Fibroblast of skin of left biceps (primary cell): ENCODE results near the gene TIMP2.
"Not testable (repeated sequence)": the region's sequence is repeated elsewhere in the genome, so short reads cannot be mapped to it uniquely, and the experiment has no call there.

Experiments
- DNase-seq, 2 experiments: peaks; one replicate each; pipeline ENCODE4 v3.0.0-alpha.2; 2013; ENCODE audit warnings: low read depth in 2 of 2

TIMP2 gene

GRCh38 chr17:78956254-78956653 is 31.1 kb upstream of the TIMP2 start:
- DNase-seq: no peak

GRCh38 chr17:78954684-78955083 is 29.5 kb upstream of the TIMP2 start:
- no peak for DNase-seq

- no peak for DNase-seq
These were observed 28.5 kb upstream of the TIMP2 start for GRCh38 chr17:78953356-78954350.

GRCh38 chr17:78952706-78953105 is 27.5 kb upstream of the TIMP2 start:
- no peak for DNase-seq

- no peak for DNase-seq
These were observed 26.9 kb upstream of the TIMP2 start for GRCh38 chr17:78951967-78952551.

GRCh38 chr17:78950870-78951269 is 25.7 kb upstream of the TIMP2 start:
- DNase-seq: no peak

GRCh38 chr17:78947235-78948149 is 22.3 kb upstream of the TIMP2 start:
- DNase-seq: no peak

GRCh38 chr17:78946631-78947030 is 21.4 kb upstream of the TIMP2 start:
- no peak for DNase-seq

- no peak for DNase-seq
These were observed 20.9 kb upstream of the TIMP2 start for GRCh38 chr17:78946131-78946530.

- not testable (repeated sequence) for DNase-seq
These were observed 20.3 kb upstream of the TIMP2 start for GRCh38 chr17:78945455-78945854.

GRCh38 chr17:78944956-78945355 is 19.8 kb upstream of the TIMP2 start:
- DNase-seq: no peak

GRCh38 chr17:78944026-78944425 is 18.8 kb upstream of the TIMP2 start:
- no peak for DNase-seq

- no peak for DNase-seq
These were observed 15.5 kb upstream of the TIMP2 start for GRCh38 chr17:78940708-78941107.

GRCh38 chr17:78940258-78940657 is 15.1 kb upstream of the TIMP2 start:
- no peak for DNase-seq

- no peak for DNase-seq
These were observed 14.4 kb upstream of the TIMP2 start for GRCh38 chr17:78939615-78940014.

- DNase-seq: no peak
These were observed 12.4 kb upstream of the TIMP2 start for GRCh38 chr17:78937561-78937960.

GRCh38 chr17:78935419-78936323 is 10.5 kb upstream of the TIMP2 start:
- peak; percentile 95 to 96 for DNase-seq

GRCh38 chr17:78934681-78935418 is 9.7 kb upstream of the TIMP2 start:
- no peak for DNase-seq

GRCh38 chr17:78933959-78934568 is 8.9 kb upstream of the TIMP2 start:
- DNase-seq: peak; percentile 92 to 94
